ENCODE results near the gene HINFP. TPM values are rescaled to one million over a fixed set of nuclear protein-coding genes. Genes with fewer than 3 reads are reported as not detected.

Gene HINFP
- total RNA-seq, 1 donor from 2014 or later = 22.1 TPM

- H3K9me3 ChIP-seq = no peaks in the 10 kb centered on the region
- no peaks in the 10 kb centered on the region for H3K36me3 ChIP-seq
- intact Hi-C loops (cut with DNase I) = no loop called here
- H3K4me1 ChIP-seq = no peaks in the 10 kb centered on the region
- no peak for DNase-seq (ENCODE audit: extremely low spot score in 2 of 2)
- no peak overlapping the region for H3K4me3 ChIP-seq
- no peaks in the 10 kb centered on the region for H3K27me3 ChIP-seq
- no peak for TF ChIP-seq CTCF (IDR thresholded peaks at IDR 0.05)
- TF ChIP-seq POLR2A (IDR thresholded peaks at IDR 0.05) = no peak
- no peak for TF ChIP-seq POLR2AphosphoS5 (IDR thresholded peaks at IDR 0.05; ENCODE audit: insufficient read depth in 1 of 2, low read depth in 1 of 2)
- H3K27ac ChIP-seq = no peak overlapping the region
These were observed 34.5 kb downstream of the HINFP start for GRCh38 chr11:119155733-119156492.

- Histone ChIP-seq H3K36me3 (no peaks in the 10 kb centered on the region), H3K27ac (no peak overlapping the region), H3K27me3 (no peaks in the 10 kb centered on the region), H3K4me1 (no peaks in the 10 kb centered on the region), H3K9me3 (no peaks in the 10 kb centered on the region), H3K4me3 (no peak overlapping the region)
- no peak for DNase-seq (ENCODE audit: extremely low spot score in 2 of 2)
- intact Hi-C loops (cut with DNase I) = no loop called here
- no peak for TF ChIP-seq POLR2A (IDR thresholded peaks at IDR 0.05)
- TF ChIP-seq CTCF (IDR thresholded peaks at IDR 0.05) = no peak
- no peak for TF ChIP-seq POLR2AphosphoS5 (IDR thresholded peaks at IDR 0.05; ENCODE audit: insufficient read depth in 1 of 2, low read depth in 1 of 2)
These were observed 35.1 kb downstream of the HINFP start for GRCh38 chr11:119156496-119156895.

- Histone ChIP-seq H3K9me3 (no peaks in the 10 kb centered on the region), H3K4me1 (no peaks in the 10 kb centered on the region), H3K36me3 (no peaks in the 10 kb centered on the region), H3K27ac (no peak overlapping the region), H3K4me3 (no peak overlapping the region), H3K27me3 (no peaks in the 10 kb centered on the region)
- no peak for DNase-seq (ENCODE audit: extremely low spot score in 2 of 2)
- TF ChIP-seq CTCF (IDR thresholded peaks at IDR 0.05) (no peak), POLR2AphosphoS5 (IDR thresholded peaks at IDR 0.05; ENCODE audit: insufficient read depth in 1 of 2, low read depth in 1 of 2) (no peak)
- intact Hi-C loops (cut with DNase I) = no loop called here
These were observed 35.7 kb downstream of the HINFP start for GRCh38 chr11:119157063-119157462.

- no peak overlapping the region for H3K27ac ChIP-seq
- H3K4me3 ChIP-seq = no peak overlapping the region
- H3K4me1 ChIP-seq = no peaks in the 10 kb centered on the region
- no peak for DNase-seq (ENCODE audit: extremely low spot score in 2 of 2)
- intact Hi-C loops (cut with DNase I) = no loop called here
- no peaks in the 10 kb centered on the region for H3K36me3 ChIP-seq
- no peaks in the 10 kb centered on the region for H3K9me3 ChIP-seq
- no peak for TF ChIP-seq CTCF (IDR thresholded peaks at IDR 0.05)
- TF ChIP-seq POLR2A (IDR thresholded peaks at IDR 0.05) = no peak
- no peak for TF ChIP-seq POLR2AphosphoS5 (IDR thresholded peaks at IDR 0.05; ENCODE audit: insufficient read depth in 1 of 2, low read depth in 1 of 2)
- H3K27me3 ChIP-seq = no peaks in the 10 kb centered on the region
These were observed 37.1 kb downstream of the HINFP start for GRCh38 chr11:119158467-119158866.

- DNase-seq (ENCODE audit: extremely low spot score in 2 of 2) = no peak
- H3K9me3 ChIP-seq = no peaks in the 10 kb centered on the region
- intact Hi-C loops (cut with DNase I) = no loop called here
- H3K36me3 ChIP-seq = no peaks in the 10 kb centered on the region
- H3K27me3 ChIP-seq = no peaks in the 10 kb centered on the region
- H3K4me3 ChIP-seq = no peak overlapping the region
- TF ChIP-seq CTCF (IDR thresholded peaks at IDR 0.05) (no peak), POLR2A (IDR thresholded peaks at IDR 0.05) (no peak), POLR2AphosphoS5 (IDR thresholded peaks at IDR 0.05; ENCODE audit: insufficient read depth in 1 of 2, low read depth in 1 of 2) (no peak)
- H3K27ac ChIP-seq = no peak overlapping the region
- H3K4me1 ChIP-seq = no peaks in the 10 kb centered on the region
These were observed 38.8 kb downstream of the HINFP start for GRCh38 chr11:119160151-119160550.
